A673 (cell line): ENCODE results near the gene ANKUB1.

ENCODE experiments used
- EZH2 ChIP-seq: fragments of 200-600 bp; sonication (generic); IDR thresholded peaks from 2 replicates; pipeline ENCODE4 v1.6.1; 2017; ENCODE audit warnings: borderline replicate concordance, low read depth, mild to moderate bottlenecking, mixed read lengths, antibody characterized with exemption, low read length; ENCODE audit not compliant: poor library complexity, severe bottlenecking
- TF ChIP-seq, protein P1 (sequence below): fragments of 300-800, 200-600 bp; sonication (generic); conservative IDR thresholded peaks from 2 replicates; pipeline ENCODE4 v1.5.1; 2017; ENCODE audit warnings: low read depth, mild to moderate bottlenecking, antibody characterized with exemption, low read length, moderate library complexity, mixed read lengths

DNA sequence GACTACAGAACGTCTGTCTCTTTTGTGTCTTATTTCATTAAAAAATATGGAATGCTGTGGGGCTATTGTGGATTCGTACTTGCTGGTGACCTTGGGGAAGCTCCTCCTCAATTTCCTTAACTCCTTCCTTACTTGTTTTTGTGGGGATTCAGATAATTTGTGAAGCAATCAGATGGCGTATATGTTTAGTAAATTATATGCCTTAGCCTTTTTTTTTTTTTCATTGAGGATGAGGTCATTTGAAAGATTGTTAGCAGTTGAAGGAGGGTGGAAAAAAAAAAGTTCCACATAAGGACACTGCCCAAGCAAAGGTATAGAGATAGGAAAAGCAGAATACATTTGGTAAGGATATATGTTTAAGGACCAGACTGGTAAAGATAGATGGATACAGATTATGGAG lies 24.0 kb upstream of the ANKUB1 start:
- TF ChIP-seq, protein P1, sequence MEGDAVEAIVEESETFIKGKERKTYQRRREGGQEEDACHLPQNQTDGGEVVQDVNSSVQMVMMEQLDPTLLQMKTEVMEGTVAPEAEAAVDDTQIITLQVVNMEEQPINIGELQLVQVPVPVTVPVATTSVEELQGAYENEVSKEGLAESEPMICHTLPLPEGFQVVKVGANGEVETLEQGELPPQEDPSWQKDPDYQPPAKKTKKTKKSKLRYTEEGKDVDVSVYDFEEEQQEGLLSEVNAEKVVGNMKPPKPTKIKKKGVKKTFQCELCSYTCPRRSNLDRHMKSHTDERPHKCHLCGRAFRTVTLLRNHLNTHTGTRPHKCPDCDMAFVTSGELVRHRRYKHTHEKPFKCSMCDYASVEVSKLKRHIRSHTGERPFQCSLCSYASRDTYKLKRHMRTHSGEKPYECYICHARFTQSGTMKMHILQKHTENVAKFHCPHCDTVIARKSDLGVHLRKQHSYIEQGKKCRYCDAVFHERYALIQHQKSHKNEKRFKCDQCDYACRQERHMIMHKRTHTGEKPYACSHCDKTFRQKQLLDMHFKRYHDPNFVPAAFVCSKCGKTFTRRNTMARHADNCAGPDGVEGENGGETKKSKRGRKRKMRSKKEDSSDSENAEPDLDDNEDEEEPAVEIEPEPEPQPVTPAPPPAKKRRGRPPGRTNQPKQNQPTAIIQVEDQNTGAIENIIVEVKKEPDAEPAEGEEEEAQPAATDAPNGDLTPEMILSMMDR = no peak
- TF ChIP-seq EZH2 = no peak
